Nephron progenitor cell (in vitro differentiated cells): ENCODE data around the gene ARPC5.
"Not testable (repeated sequence)": the region's sequence is repeated elsewhere in the genome, so short reads cannot be mapped to it uniquely, and the experiment has no call there.

Experiments
- DNase-seq: peaks from one replicate; pipeline ENCODE4 v3.0.0; 2021
- H3K27ac Mint-ChIP-seq: 2 replicates; pipeline ENCODE4 v1.8.0; 2021; ENCODE audit warnings: mild to moderate bottlenecking, moderate library complexity, mixed read lengths
- H3K27me3 Mint-ChIP-seq: 2 replicates; pipeline ENCODE4 v1.8.0; 2021; ENCODE audit warnings: mild to moderate bottlenecking, low read depth, mixed read lengths; ENCODE audit not compliant: poor library complexity
- H3K36me3 Mint-ChIP-seq: 2 replicates; pipeline ENCODE4 v1.8.0; 2021; ENCODE audit warnings: low read depth, mixed read lengths
- H3K4me1 Mint-ChIP-seq: 2 replicates; pipeline ENCODE4 v1.8.0; 2021; ENCODE audit warnings: mixed read lengths
- H3K4me3 Mint-ChIP-seq: 2 replicates; pipeline ENCODE4 v1.8.0; 2021; ENCODE audit warnings: mild to moderate bottlenecking, moderate library complexity, mixed read lengths
- H3K9me3 Mint-ChIP-seq: 2 replicates; pipeline ENCODE4 v1.8.0; 2021; ENCODE audit warnings: mild to moderate bottlenecking, moderate library complexity, mixed read lengths
- TF ChIP-seq, protein P1 (sequence below): fragments of 200-600 bp; sonication (generic); IDR thresholded peaks from 2 replicates; pipeline ENCODE4 v1.5.0; 2021; ENCODE audit warnings: antibody characterized with exemption

Gene ARPC5

DNA sequence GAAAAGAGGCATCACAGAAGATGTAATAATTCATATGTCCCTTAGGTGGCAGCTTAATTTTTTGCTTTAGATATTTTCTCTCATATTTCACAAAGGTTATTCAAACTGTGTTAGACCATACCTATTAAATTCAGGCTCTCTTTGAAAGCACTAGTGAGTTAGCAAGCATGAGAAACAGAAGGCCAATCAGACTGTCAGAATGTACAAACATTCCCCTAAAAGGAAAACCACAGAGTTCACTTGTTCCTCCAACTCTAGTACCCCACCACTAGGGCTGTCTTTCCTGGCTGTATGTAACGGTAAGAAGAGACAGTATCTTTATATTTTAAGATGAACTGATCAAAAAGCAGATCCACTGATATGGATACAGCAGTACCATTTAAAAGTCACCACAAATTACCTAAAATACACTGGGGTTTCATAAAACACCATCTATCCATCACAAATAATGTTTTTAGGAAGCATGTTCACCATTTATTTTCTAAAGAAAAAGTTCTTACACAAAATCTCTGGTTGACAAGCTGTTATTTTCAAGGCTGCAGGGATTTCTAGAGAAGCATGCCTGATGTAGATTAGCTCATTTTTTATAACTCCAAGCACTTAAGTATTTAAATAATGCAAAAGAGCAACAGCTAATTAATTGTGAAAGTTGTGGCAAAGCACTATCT is 1.8 kb downstream of the ARPC5 start:
- peaks cover 30% of the 10 kb centered on the region for H3K27me3 Mint-ChIP-seq
- no peak overlapping the region for H3K27ac Mint-ChIP-seq
- H3K9me3 Mint-ChIP-seq: no peaks in the 10 kb centered on the region
- no peak for DNase-seq
- H3K4me1 Mint-ChIP-seq: peaks cover 48% of the 10 kb centered on the region
- peaks cover 25% of the 10 kb centered on the region for H3K36me3 Mint-ChIP-seq
- peak overlapping the region; percentile 100 for H3K4me3 Mint-ChIP-seq
- TF ChIP-seq, protein P1, sequence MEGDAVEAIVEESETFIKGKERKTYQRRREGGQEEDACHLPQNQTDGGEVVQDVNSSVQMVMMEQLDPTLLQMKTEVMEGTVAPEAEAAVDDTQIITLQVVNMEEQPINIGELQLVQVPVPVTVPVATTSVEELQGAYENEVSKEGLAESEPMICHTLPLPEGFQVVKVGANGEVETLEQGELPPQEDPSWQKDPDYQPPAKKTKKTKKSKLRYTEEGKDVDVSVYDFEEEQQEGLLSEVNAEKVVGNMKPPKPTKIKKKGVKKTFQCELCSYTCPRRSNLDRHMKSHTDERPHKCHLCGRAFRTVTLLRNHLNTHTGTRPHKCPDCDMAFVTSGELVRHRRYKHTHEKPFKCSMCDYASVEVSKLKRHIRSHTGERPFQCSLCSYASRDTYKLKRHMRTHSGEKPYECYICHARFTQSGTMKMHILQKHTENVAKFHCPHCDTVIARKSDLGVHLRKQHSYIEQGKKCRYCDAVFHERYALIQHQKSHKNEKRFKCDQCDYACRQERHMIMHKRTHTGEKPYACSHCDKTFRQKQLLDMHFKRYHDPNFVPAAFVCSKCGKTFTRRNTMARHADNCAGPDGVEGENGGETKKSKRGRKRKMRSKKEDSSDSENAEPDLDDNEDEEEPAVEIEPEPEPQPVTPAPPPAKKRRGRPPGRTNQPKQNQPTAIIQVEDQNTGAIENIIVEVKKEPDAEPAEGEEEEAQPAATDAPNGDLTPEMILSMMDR: peak; percentile 38

DNA sequence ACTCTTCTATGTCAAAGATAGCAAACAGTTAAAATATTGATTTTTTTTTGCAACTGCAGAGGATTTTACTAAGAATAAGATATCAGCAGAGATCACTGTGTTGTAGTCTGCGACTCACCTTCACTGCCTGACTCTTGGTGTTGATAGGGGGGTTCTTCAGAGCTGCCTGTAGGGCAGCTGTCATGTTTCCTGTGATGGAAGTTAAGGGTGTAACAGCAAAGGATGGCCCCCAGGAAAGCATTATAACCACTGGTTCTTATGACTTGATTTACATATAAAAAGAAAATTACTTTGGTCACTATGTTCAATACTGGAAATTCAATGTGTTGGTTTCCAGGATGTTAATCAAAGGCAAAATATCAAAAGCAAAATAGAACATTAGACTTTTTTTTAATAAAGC is 2.6 kb downstream of the ARPC5 start:
- Mint-ChIP-seq H3K9me3 (no peaks in the 10 kb centered on the region), H3K27me3 (peaks cover 22% of the 10 kb centered on the region), H3K4me3 (peak overlapping the region; percentile 100), H3K4me1 (peaks cover 48% of the 10 kb centered on the region), H3K27ac (no peak overlapping the region), H3K36me3 (peaks cover 33% of the 10 kb centered on the region)
- TF ChIP-seq, protein P1: no peak
- no peak for DNase-seq

DNA sequence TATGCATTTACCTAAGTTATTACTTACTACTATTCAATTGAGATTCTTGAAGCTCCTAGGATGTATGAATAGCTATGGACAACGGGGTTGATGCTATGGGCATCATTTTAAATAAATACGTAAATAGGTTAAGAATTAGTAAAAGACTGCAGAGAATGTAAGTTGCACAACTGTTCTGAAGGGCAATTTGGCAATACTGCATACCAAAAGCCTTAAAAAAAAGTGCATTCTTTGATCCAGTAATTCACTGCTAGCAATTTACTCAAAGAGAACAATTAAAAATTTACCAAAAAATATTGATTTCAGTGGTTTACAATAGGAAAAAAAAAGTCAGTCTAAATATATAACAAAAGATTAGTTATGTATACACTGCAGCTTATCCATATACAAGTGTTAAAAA is 3.5 kb downstream of the ARPC5 start:
- Mint-ChIP-seq H3K36me3 (peaks cover 33% of the 10 kb centered on the region), H3K9me3 (no peaks in the 10 kb centered on the region), H3K27ac (no peak overlapping the region), H3K27me3 (peaks cover 13% of the 10 kb centered on the region), H3K4me3 (peak overlapping the region; percentile 100), H3K4me1 (peaks cover 48% of the 10 kb centered on the region)
- no peak for DNase-seq
- TF ChIP-seq, protein P1: no peak

DNA sequence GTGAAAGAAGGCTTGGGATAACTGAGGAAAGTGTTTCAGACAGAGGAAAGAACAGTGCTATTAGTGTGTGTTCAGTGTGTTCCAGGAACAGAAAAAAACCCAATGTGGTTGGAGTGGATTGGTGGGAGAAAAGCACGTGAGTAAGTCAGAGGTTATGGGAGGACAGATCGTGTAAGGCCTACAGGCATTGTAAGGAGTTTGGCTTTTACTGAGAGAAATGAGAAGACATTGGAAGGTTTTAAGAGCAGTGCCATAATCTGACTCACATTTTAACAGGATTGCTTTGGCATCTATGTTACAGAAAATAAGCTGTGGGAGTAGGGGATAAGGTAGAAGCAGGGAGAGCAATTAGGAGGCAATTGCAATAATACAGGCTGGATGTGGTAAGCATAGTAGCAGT is 4.8 kb downstream of the ARPC5 start:
- H3K36me3 Mint-ChIP-seq: peaks cover 33% of the 10 kb centered on the region
- no peaks in the 10 kb centered on the region for H3K27me3 Mint-ChIP-seq
- no peak for DNase-seq
- H3K4me1 Mint-ChIP-seq: peaks cover 39% of the 10 kb centered on the region
- H3K4me3 Mint-ChIP-seq: no peak overlapping the region
- H3K27ac Mint-ChIP-seq: peak overlapping the region; percentile 56
- TF ChIP-seq, protein P1: no peak
- no peaks in the 10 kb centered on the region for H3K9me3 Mint-ChIP-seq

DNA sequence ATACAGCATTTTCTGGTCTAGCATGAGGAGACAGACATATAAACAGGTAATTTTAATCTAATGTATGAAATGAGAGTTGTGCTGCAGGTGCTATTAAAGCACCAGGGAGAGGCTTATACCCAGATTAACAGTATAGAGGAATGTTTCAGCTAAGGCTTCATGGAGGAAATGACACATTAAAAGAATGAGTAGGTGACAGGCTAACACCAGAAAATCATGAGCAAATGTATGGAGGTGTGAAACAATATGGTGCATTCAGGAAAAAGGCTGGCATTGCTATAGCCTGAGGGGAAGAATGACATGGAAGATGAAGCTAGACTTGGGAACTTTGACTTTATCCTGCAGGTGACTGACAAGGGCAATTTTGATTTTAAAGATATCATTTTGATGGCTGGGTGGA is 7.0 kb downstream of the ARPC5 start:
- Mint-ChIP-seq H3K36me3 (peaks cover 33% of the 10 kb centered on the region), H3K4me1 (peaks cover 25% of the 10 kb centered on the region), H3K27me3 (no peaks in the 10 kb centered on the region), H3K4me3 (no peak overlapping the region), H3K9me3 (no peaks in the 10 kb centered on the region), H3K27ac (no peak overlapping the region)
- no peak for DNase-seq
- TF ChIP-seq, protein P1: no peak

DNA sequence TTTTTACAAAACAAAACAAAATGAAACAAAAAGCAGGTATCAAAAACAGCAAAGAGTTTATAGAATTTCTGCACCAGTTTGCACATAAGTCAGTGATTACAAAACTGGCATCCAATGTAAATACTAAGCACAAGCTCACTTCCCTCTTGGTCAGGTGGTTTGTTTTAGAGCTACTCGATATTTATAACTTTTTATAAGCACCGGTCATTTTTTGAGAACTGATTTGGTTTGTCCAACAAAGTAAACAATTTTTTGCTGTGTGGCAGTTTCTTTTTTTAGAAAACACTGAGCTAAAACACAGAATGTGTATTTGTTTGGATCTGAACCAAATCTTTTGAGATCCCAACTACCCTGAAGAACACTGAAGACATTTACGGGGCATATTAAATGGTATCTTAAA is 9.3 kb downstream of the ARPC5 start:
- not testable (repeated sequence) for DNase-seq, H3K27me3 Mint-ChIP-seq, H3K27ac Mint-ChIP-seq, H3K9me3 Mint-ChIP-seq, H3K4me3 Mint-ChIP-seq
- Mint-ChIP-seq H3K36me3 (peaks cover 29% of the 10 kb centered on the region), H3K4me1 (peaks cover 17% of the 10 kb centered on the region)
